Astrocyte (in vitro differentiated cells and primary cell): ENCODE measurements around the gene SMIM44.

Experiments used
- EZH2 ChIP-seq: IDR thresholded peaks from 2 replicates; pipeline ENCODE4 v1.6.1; 2012; ENCODE audit warnings: mild to moderate bottlenecking, low read length, inconsistent platforms; ENCODE audit not compliant: insufficient read depth
- TF ChIP-seq, protein P1 (sequence below): IDR thresholded peaks from 2 replicates; pipeline ENCODE4 v1.5.1; 2011; ENCODE audit warnings: low read depth, mild to moderate bottlenecking, inconsistent platforms, low read length, moderate library complexity; ENCODE audit not compliant: insufficient read depth

DNA sequence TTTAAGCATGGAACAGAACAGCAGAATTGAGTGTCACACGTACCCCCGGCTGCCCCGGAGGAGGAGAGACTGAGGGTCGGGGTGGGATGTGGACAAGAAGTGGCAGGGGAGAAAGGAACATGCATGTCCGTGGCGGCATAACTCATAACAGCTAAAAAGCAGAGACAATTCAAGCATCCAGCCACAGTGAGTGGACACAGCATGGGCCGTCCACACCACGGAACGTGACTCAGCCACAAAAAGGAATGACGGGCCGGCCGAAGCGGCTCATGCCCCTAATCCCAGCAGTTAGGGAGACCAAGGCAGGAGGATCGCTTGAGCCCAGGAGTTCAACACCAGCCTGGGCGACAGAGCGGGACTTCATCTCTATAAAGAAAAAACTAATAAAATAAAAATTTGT is 9.7 kb upstream of the SMIM44 start:
- TF ChIP-seq, protein P1, sequence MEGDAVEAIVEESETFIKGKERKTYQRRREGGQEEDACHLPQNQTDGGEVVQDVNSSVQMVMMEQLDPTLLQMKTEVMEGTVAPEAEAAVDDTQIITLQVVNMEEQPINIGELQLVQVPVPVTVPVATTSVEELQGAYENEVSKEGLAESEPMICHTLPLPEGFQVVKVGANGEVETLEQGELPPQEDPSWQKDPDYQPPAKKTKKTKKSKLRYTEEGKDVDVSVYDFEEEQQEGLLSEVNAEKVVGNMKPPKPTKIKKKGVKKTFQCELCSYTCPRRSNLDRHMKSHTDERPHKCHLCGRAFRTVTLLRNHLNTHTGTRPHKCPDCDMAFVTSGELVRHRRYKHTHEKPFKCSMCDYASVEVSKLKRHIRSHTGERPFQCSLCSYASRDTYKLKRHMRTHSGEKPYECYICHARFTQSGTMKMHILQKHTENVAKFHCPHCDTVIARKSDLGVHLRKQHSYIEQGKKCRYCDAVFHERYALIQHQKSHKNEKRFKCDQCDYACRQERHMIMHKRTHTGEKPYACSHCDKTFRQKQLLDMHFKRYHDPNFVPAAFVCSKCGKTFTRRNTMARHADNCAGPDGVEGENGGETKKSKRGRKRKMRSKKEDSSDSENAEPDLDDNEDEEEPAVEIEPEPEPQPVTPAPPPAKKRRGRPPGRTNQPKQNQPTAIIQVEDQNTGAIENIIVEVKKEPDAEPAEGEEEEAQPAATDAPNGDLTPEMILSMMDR: no peak
- no peak for TF ChIP-seq EZH2
